Stimulated activated CD4-positive, alpha-beta T cell treated with anti-CD3 and anti-CD28 coated beads, Interleukin-15, amount 100 ng/mL, for 48 hours (primary cell): ENCODE measurements around the gene SERINC1.

Experiments
- DNase-seq, 2 donors: peaks; one replicate each; pipeline ENCODE4 v3.0.0-alpha.2; 2020; ENCODE audit warnings: low read depth in 2 of 2

SERINC1 gene

GRCh38 chr6:122393351-122393896, 78.2 kb downstream of the SERINC1 start:
- peak in 1 of 2 donors; percentile 5 for DNase-seq
